ENCODE measurements around the gene EIF5B. TPM values are rescaled to one million over a fixed set of nuclear protein-coding genes. Genes with fewer than 3 reads are reported as not detected.
"Not testable (repeated sequence)": the region's sequence is repeated elsewhere in the genome, so short reads cannot be mapped to it uniquely, and the experiment has no call there.

EIF5B gene
- polyA plus RNA-seq (2011; rRNA removed) = 4.8 and 12.1 TPM in 2 replicates
- polyA minus RNA-seq (2011; rRNA and poly(A)+ RNA removed) = 12.7 and 18.9 TPM in 2 replicates

GRCh38 chr2:99337113-99338028, at the start of gene EIF5B:
EIF5B (plus strand) TSS chr2:99337389; CDS start chr2:99337555, 166 bp downstream.
- POLR2A ChIA-PET = no interaction called here

GRCh38 chr2:99297994-99298393, 39.2 kb upstream of the EIF5B start:
- no peaks in the 10 kb centered on the region for H3K27me3 ChIP-seq (ENCODE audit: control insufficient read depth, insufficient read depth, low read length)
- ChIA-PET POLR2A (no interaction called here), CTCF (no interaction called here)
- no peak for DNase-seq (ENCODE audit: low read depth)
- no peak for TF ChIP-seq CTCF (IDR thresholded peaks at IDR 0.05; ENCODE audit: insufficient read depth, low read depth, low read length)
- H3K4me3 ChIP-seq (ENCODE audit: low read depth, low read length) = no peak overlapping the region
- H3K36me3 ChIP-seq (ENCODE audit: control insufficient read depth, insufficient read depth, low read length) = no peaks in the 10 kb centered on the region

More at GRCh38 chr2:99337113-99338028, at the start of gene EIF5B:
- H3K4me3 ChIP-seq (ENCODE audit: low read depth, low read length) = peak within 1 kb of the TSS; percentile 97
- no peaks in the 10 kb centered on the region for H3K27me3 ChIP-seq (ENCODE audit: control insufficient read depth, insufficient read depth, low read length)
- peak; percentile 80 for DNase-seq (ENCODE audit: low read depth)
- CTCF ChIA-PET = interaction anchor here (0.5 to 3.9 kb wide), 24 partner anchors 10 to 923 kb away, joined by 3 to 16 read pairs (median 4); partner anchors contain the start of genes LIPT1, MITD1, MRPL30 and REV1
- peak; percentile 87 for TF ChIP-seq CTCF (IDR thresholded peaks at IDR 0.05; ENCODE audit: insufficient read depth, low read depth, low read length)
- peaks cover 1% of the 10 kb centered on the region; the same call in 1 of the 2 replicates for H3K36me3 ChIP-seq (ENCODE audit: control insufficient read depth, insufficient read depth, low read length)

GRCh38 chr2:99299580-99299979, 37.6 kb upstream of the EIF5B start:
- no peak for TF ChIP-seq CTCF (IDR thresholded peaks at IDR 0.05; ENCODE audit: insufficient read depth, low read depth, low read length)
- POLR2A ChIA-PET = no interaction called here
- Histone ChIP-seq H3K4me3 (ENCODE audit: low read depth, low read length) (no peak overlapping the region), H3K27me3 (ENCODE audit: control insufficient read depth, insufficient read depth, low read length) (no peaks in the 10 kb centered on the region), H3K36me3 (ENCODE audit: control insufficient read depth, insufficient read depth, low read length) (no peaks in the 10 kb centered on the region)
- CTCF ChIA-PET = no interaction called here
- DNase-seq (ENCODE audit: low read depth) = no peak

GRCh38 chr2:99301097-99301496, 36.1 kb upstream of the EIF5B start, which contains the start of gene LYG1:
LYG1 (minus strand) TSS chr2:99301197; CDS start chr2:99295670, 5,527 bp downstream.
- H3K27me3 ChIP-seq (ENCODE audit: control insufficient read depth, insufficient read depth, low read length); DNase-seq (ENCODE audit: low read depth); H3K4me3 ChIP-seq (ENCODE audit: low read depth, low read length); POLR2A ChIA-PET; H3K36me3 ChIP-seq (ENCODE audit: control insufficient read depth, insufficient read depth, low read length); CTCF ChIA-PET: not testable (repeated sequence)

GRCh38 chr2:99317161-99317872, 19.9 kb upstream of the EIF5B start:
- TF ChIP-seq CTCF (IDR thresholded peaks at IDR 0.05; ENCODE audit: insufficient read depth, low read depth, low read length) = no peak
- ChIA-PET POLR2A (no interaction called here), CTCF (interaction anchor here (0.6 kb wide), 1 partner anchor 129 kb away, joined by 3 read pairs; no protein-coding TSS in a partner anchor)
- DNase-seq (ENCODE audit: low read depth) = no peak
- Histone ChIP-seq H3K36me3 (ENCODE audit: control insufficient read depth, insufficient read depth, low read length) (peaks cover 12% of the 10 kb centered on the region), H3K4me3 (ENCODE audit: low read depth, low read length) (no peak overlapping the region), H3K27me3 (ENCODE audit: control insufficient read depth, insufficient read depth, low read length) (no peaks in the 10 kb centered on the region)

GRCh38 chr2:99317873-99318200, 19.4 kb upstream of the EIF5B start:
- CTCF ChIA-PET = interaction anchor here (0.6 kb wide), 1 partner anchor 893 kb away, joined by 3 read pairs; no protein-coding TSS in a partner anchor
- DNase-seq (ENCODE audit: low read depth); H3K4me3 ChIP-seq (ENCODE audit: low read depth, low read length); H3K27me3 ChIP-seq (ENCODE audit: control insufficient read depth, insufficient read depth, low read length); POLR2A ChIA-PET: not testable (repeated sequence)
- H3K36me3 ChIP-seq (ENCODE audit: control insufficient read depth, insufficient read depth, low read length) = peaks cover 12% of the 10 kb centered on the region

Data from BJ (cell line).